NK-92 (cell line): ENCODE data around the gene B3GNT7.
"Not testable (repeated sequence)": the region's sequence is repeated elsewhere in the genome, so short reads cannot be mapped to it uniquely, and the experiment has no call there.

Experiments used
- DNase-seq: peaks from one replicate; lab custom pipeline; 2025; ENCODE audit not compliant: unreplicated experiment; lab: John Stamatoyannopoulos, UW

B3GNT7 gene

GRCh38 chr2:231423176-231423575, 27.7 kb downstream of the B3GNT7 start:
- DNase-seq = no peak

GRCh38 chr2:231425291-231425810, 29.8 kb downstream of the B3GNT7 start:
- DNase-seq = no peak

- no peak for DNase-seq
These were observed 30.5 kb downstream of the B3GNT7 start for GRCh38 chr2:231425811-231426703.

GRCh38 chr2:231427116-231427515, 31.6 kb downstream of the B3GNT7 start:
- DNase-seq = no peak

- no peak for DNase-seq
These were observed 33.6 kb downstream of the B3GNT7 start for GRCh38 chr2:231429152-231429551.

- no peak for DNase-seq
These were observed 34.4 kb downstream of the B3GNT7 start for GRCh38 chr2:231429901-231430300.

- not testable (repeated sequence) for DNase-seq
These were observed 34.9 kb downstream of the B3GNT7 start for GRCh38 chr2:231430437-231430836.

- DNase-seq = no peak
These were observed 36.1 kb downstream of the B3GNT7 start for GRCh38 chr2:231431606-231432005.

- DNase-seq = no peak
These were observed 38.5 kb downstream of the B3GNT7 start for GRCh38 chr2:231433990-231434389.

GRCh38 chr2:231436957-231437356, 41.4 kb downstream of the B3GNT7 start:
- DNase-seq = no peak

GRCh38 chr2:231449503-231450054, 54.1 kb downstream of the B3GNT7 start:
- no peak for DNase-seq

GRCh38 chr2:231450548-231450989, 55.1 kb downstream of the B3GNT7 start:
- no peak for DNase-seq
